DOHH2 (cell line): Measurements from ENCODE around the gene AGTRAP.

Experiments
- H3F3A ChIP-seq: fragments of 200-600 bp; sonication (generic), shearing (Covaris generic); 2 replicates; pipeline ENCODE4 v1.6.0; 2016; ENCODE audit warnings: antibody characterized with exemption, mild to moderate bottlenecking; ENCODE audit not compliant: control insufficient read depth, insufficient read depth
- H3K27ac ChIP-seq: fragments of 200-600 bp; sonication (generic); 2 replicates; pipeline ENCODE4 v1.5.1; 2014; ENCODE audit warnings: low read depth, mild to moderate bottlenecking, low read length, moderate library complexity
- H3K27me3 ChIP-seq: fragments of 200-600 bp; sonication (generic); 2 replicates; pipeline ENCODE4 v1.6.1; 2014; ENCODE audit warnings: mild to moderate bottlenecking, low read length, mixed read lengths; ENCODE audit not compliant: control insufficient read depth
- H3K36me3 ChIP-seq: fragments of 200-600 bp; sonication (generic); 2 replicates; pipeline ENCODE4 v1.6.1; 2014; ENCODE audit warnings: mild to moderate bottlenecking, low read length, moderate library complexity, mixed read lengths; ENCODE audit not compliant: control insufficient read depth
- H3K4me1 ChIP-seq: fragments of 200-600 bp; sonication (generic); 2 replicates; pipeline ENCODE4 v1.6.1; 2014; ENCODE audit warnings: mild to moderate bottlenecking, low read length, mixed read lengths; ENCODE audit not compliant: control insufficient read depth
- H3K4me2 ChIP-seq: fragments of 200-600 bp; sonication (generic); 2 replicates; pipeline ENCODE4 v1.6.0; 2014; ENCODE audit warnings: mild to moderate bottlenecking, low read length, moderate library complexity
- H3K4me3 ChIP-seq: fragments of 200-600 bp; sonication (generic); 2 replicates; pipeline ENCODE4 v1.5.1; 2014; ENCODE audit warnings: mild to moderate bottlenecking, low read length, mixed read lengths
- H3K79me2 ChIP-seq: fragments of 200-600 bp; sonication (generic); 2 replicates; pipeline ENCODE4 v1.6.1; 2014; ENCODE audit warnings: mild to moderate bottlenecking, low read length, mixed read lengths; ENCODE audit not compliant: control insufficient read depth
- H3K9me2 ChIP-seq: fragments of 200-600 bp; sonication (generic); replicated peaks from 2 replicates; pipeline ENCODE4 v1.6.1; 2014; ENCODE audit warnings: mild to moderate bottlenecking, low read length, mixed read lengths; ENCODE audit not compliant: control insufficient read depth
- H3K9me3 ChIP-seq: fragments of 200-600 bp; sonication (generic); 2 replicates; pipeline ENCODE4 v1.6.1; 2014; ENCODE audit warnings: antibody characterized with exemption, low read length, mixed read lengths; ENCODE audit not compliant: control insufficient read depth, insufficient read depth
- H4K20me1 ChIP-seq: fragments of 200-600 bp; sonication (generic); 2 replicates; pipeline ENCODE4 v1.6.0; 2014; ENCODE audit warnings: low read depth, mild to moderate bottlenecking, antibody characterized with exemption, low read length, moderate library complexity; ENCODE audit not compliant: control insufficient read depth, insufficient read depth
- EZH2phosphoT487 ChIP-seq: fragments of 200-600 bp; sonication (generic); IDR thresholded peaks from 2 replicates; pipeline ENCODE4 v1.6.1; 2017; ENCODE audit warnings: borderline replicate concordance, mild to moderate bottlenecking, antibody characterized with exemption, low read length, moderate library complexity, mixed read lengths
- TF ChIP-seq, protein P1 (sequence below): fragments of 200-600 bp; sonication (generic); IDR thresholded peaks from one replicate; pipeline ENCODE4 v1.5.1; 2014; ENCODE audit warnings: antibody characterized with exemption, mild to moderate bottlenecking, low read depth, low read length; ENCODE audit not compliant: poor library complexity, severe bottlenecking

AGTRAP gene

DNA sequence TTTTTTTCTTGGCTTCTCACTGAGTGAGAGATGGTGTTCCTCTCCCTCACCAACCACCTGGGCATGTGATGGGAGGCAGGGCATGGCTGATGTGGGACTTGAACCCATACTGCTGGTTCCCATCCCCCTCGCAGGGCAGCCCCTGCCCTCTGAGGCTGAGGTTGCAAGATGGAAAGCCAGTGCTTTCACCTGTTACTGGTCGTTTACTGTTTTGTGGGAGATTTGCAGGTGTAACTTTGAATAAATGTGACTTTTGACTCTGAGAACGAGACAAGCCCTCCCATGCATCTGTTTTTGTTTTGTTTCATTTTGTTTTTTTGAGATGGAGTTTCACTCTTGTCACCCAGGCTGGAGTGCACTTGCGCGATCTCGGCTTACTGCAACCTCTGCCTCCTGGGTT is 47.6 kb downstream of the AGTRAP start:
- H3K9me3 ChIP-seq, result no peaks in the 10 kb centered on the region
- H3K9me2 ChIP-seq, result no peaks in the 10 kb centered on the region
- no peaks in the 10 kb centered on the region for H4K20me1 ChIP-seq
- no peak overlapping the region for H3K4me3 ChIP-seq
- H3K27ac ChIP-seq, result no peak overlapping the region
- H3K4me2 ChIP-seq, result no peak overlapping the region
- H3K27me3 ChIP-seq, result no peaks in the 10 kb centered on the region
- H3K36me3 ChIP-seq, result no peaks in the 10 kb centered on the region
- peaks cover 26% of the 10 kb centered on the region for H3K4me1 ChIP-seq
- no peaks in the 10 kb centered on the region for H3K79me2 ChIP-seq
- no peak for TF ChIP-seq EZH2phosphoT487
- TF ChIP-seq, protein P1, sequence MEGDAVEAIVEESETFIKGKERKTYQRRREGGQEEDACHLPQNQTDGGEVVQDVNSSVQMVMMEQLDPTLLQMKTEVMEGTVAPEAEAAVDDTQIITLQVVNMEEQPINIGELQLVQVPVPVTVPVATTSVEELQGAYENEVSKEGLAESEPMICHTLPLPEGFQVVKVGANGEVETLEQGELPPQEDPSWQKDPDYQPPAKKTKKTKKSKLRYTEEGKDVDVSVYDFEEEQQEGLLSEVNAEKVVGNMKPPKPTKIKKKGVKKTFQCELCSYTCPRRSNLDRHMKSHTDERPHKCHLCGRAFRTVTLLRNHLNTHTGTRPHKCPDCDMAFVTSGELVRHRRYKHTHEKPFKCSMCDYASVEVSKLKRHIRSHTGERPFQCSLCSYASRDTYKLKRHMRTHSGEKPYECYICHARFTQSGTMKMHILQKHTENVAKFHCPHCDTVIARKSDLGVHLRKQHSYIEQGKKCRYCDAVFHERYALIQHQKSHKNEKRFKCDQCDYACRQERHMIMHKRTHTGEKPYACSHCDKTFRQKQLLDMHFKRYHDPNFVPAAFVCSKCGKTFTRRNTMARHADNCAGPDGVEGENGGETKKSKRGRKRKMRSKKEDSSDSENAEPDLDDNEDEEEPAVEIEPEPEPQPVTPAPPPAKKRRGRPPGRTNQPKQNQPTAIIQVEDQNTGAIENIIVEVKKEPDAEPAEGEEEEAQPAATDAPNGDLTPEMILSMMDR, result no peak
- H3F3A ChIP-seq, result peaks cover 9% of the 10 kb centered on the region

DNA sequence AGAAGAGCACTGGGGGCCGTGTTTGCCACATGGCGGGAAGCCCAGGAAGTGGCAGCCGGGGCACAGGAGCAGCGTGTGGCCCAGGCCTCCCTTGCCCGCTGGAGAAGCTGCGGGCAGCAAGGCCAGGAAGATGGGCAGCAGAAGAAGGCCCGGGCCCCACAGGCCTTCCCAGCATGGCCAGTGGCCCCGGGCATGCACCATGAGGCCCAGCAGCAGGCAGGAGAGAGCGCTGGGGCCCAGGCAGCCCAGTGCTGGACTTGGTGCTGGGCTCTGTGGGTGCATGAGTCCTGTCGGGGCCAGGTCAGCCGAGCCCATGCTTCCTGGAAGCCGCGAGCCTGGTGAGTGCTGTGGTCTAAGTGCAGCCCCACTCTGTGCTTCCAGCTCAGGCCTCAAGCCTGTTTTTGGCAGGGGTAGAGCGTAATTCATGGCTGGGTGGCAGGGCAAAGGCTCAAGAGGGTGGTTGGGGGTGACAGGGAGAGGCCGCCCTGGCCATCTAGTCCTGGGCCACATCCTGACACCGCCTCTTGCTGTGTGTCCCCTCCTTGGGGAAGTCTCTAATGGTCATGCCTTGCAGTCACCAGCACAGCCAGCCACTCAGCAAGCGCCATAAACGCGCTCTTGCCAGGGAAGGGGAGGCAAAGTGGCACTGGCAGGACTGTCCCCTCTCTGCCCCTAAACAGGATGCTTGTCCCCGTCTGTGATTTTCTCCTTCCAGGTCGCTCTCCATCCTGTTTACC is 48.5 kb downstream of the AGTRAP start:
- Histone ChIP-seq H3F3A (peaks cover 9% of the 10 kb centered on the region), H3K9me2 (no peaks in the 10 kb centered on the region), H4K20me1 (no peaks in the 10 kb centered on the region), H3K4me1 (peaks cover 26% of the 10 kb centered on the region), H3K27ac (no peak overlapping the region), H3K4me2 (peak overlapping the region; percentile 62), H3K4me3 (peak overlapping the region; percentile 40; the same call in 1 of the 2 replicates), H3K9me3 (no peaks in the 10 kb centered on the region), H3K27me3 (no peaks in the 10 kb centered on the region), H3K36me3 (no peaks in the 10 kb centered on the region), H3K79me2 (no peaks in the 10 kb centered on the region)
- TF ChIP-seq, protein P1, result no peak
- TF ChIP-seq EZH2phosphoT487, result no peak

DNA sequence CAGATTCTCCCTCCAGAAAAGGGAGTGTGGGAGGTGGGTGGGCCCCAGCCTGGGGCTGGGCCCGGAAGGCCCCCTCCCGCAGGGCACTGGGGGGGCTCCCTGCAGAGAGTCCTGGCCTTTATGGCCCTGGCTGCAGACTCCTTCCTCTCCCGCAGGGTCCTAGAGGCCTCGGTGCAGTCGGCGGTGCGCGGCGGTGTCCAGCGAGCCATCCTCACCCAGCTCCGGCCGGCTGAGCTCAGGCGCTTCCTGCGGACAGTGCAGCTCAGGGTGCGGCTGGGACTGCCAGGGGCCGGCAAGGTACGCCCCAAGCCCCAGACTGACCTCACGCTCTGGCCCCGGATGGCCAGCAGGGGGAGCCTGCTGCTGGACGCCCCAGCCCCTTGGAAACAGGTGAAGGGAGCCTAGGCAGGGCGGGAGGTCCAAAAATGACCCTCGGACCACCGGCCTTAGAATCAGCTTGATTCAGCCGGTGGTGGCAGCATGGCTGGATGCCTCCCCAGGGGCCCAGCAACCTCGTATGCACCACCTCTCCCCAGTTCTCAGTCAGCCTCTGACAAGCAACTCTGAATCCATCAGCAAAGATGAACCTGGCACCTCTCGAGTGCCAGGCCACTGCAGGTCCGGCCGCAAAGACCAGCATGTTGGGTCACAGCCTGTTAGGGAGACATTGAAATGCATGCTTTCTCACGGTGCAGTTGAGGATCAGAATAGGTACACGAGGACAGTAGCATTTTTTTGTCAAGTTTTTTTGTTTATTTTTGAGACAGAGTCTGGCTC is 49.2 kb downstream of the AGTRAP start:
- peaks cover 26% of the 10 kb centered on the region for H3K4me1 ChIP-seq
- H3K36me3 ChIP-seq, result 0 out of 2 replicates have a peak, but pooled peaks cover 5% of the 10 kb centered on the region
- peak overlapping the region; percentile 40 for H3K4me3 ChIP-seq
- H3F3A ChIP-seq, result peaks cover 9% of the 10 kb centered on the region
- no peaks in the 10 kb centered on the region for H3K9me2 ChIP-seq
- H3K27ac ChIP-seq, result no peak overlapping the region
- H3K4me2 ChIP-seq, result peak overlapping the region; percentile 62
- no peaks in the 10 kb centered on the region for H3K9me3 ChIP-seq
- no peaks in the 10 kb centered on the region for H3K79me2 ChIP-seq
- H4K20me1 ChIP-seq, result no peaks in the 10 kb centered on the region
- no peaks in the 10 kb centered on the region for H3K27me3 ChIP-seq
- TF ChIP-seq EZH2phosphoT487, result no peak
- TF ChIP-seq, protein P1, result peak; percentile 97
